Mesenchymal stem cell (in vitro differentiated cells and primary cell): ENCODE measurements around the gene CCDC195. TPM values are rescaled to one million over a fixed set of nuclear protein-coding genes. Genes with fewer than 3 reads are reported as not detected.

ENCODE experiments used
- DNase-seq: peaks from one replicate; pipeline ENCODE4 v3.0.0-alpha.2; 2013
- H2AFZ ChIP-seq: one replicate; pipeline ENCODE4 v1.6.1; 2013; ENCODE audit warnings: low read depth, mild to moderate bottlenecking, control low read depth, inconsistent platforms, low read length, moderate library complexity
- H2AK5ac ChIP-seq: 2 replicates; pipeline ENCODE4 v1.6.1; 2013; ENCODE audit warnings: low read length, moderate library complexity, mild to moderate bottlenecking, inconsistent platforms; ENCODE audit not compliant: severe bottlenecking
- H2BK120ac ChIP-seq: one replicate; pipeline ENCODE4 v1.6.1; 2013; ENCODE audit warnings: low read depth, mild to moderate bottlenecking, inconsistent platforms, low read length, moderate library complexity
- H2BK12ac ChIP-seq, 2 experiments: one replicate each; pipeline ENCODE4 v1.6.1; 2013; ENCODE audit warnings: inconsistent platforms in 2 of 2, low read length in 2 of 2, mild to moderate bottlenecking in 2 of 2, moderate library complexity in 2 of 2, control low read depth in 1 of 2
- H2BK15ac ChIP-seq: one replicate; pipeline ENCODE4 v1.6.1; 2013; ENCODE audit warnings: mild to moderate bottlenecking, low read depth, inconsistent platforms; ENCODE audit not compliant: poor library complexity, severe bottlenecking
- H2BK5ac ChIP-seq: 2 replicates; pipeline ENCODE4 v1.6.1; 2013; ENCODE audit warnings: low read depth, mild to moderate bottlenecking, low read length, control low read depth, inconsistent platforms; ENCODE audit not compliant: poor library complexity, severe bottlenecking
- H3K14ac ChIP-seq, 2 experiments: one replicate each; pipeline ENCODE4 v1.6.1; 2013; ENCODE audit warnings: inconsistent platforms in 2 of 2, low read length in 2 of 2, control low read depth in 1 of 2, mild to moderate bottlenecking in 1 of 2, moderate library complexity in 1 of 2
- H3K18ac ChIP-seq, 2 experiments: one replicate each; pipeline ENCODE4 v1.6.1; 2013; ENCODE audit warnings: inconsistent platforms in 2 of 2, low read length in 2 of 2, control low read depth in 1 of 2, low read depth in 1 of 2, mild to moderate bottlenecking in 1 of 2
- H3K23ac ChIP-seq, 2 experiments: one replicate each; pipeline ENCODE4 v1.6.1; 2013; ENCODE audit warnings: inconsistent platforms in 2 of 2, low read length in 2 of 2, mild to moderate bottlenecking in 2 of 2, moderate library complexity in 2 of 2, control low read depth in 1 of 2
- H3K27ac ChIP-seq: 2 replicates; pipeline ENCODE4 v1.5.1; 2013; ENCODE audit warnings: mild to moderate bottlenecking, moderate library complexity, low read length, control low read depth, inconsistent platforms; ENCODE audit not compliant: poor library complexity, severe bottlenecking
- H3K27me3 ChIP-seq, 2 experiments: 2 replicates each; pipeline versions ENCODE4 v1.6.1 to v1.7.0; 2013; ENCODE audit warnings: low read length in 2 of 2, mild to moderate bottlenecking in 2 of 2, moderate library complexity in 2 of 2, control low read depth in 1 of 2, inconsistent platforms in 1 of 2; ENCODE audit not compliant: control insufficient read depth in 1 of 2, insufficient read depth in 1 of 2
- H3K36me3 ChIP-seq, 2 experiments: 2 replicates each; pipeline versions ENCODE4 v1.6.1 to v1.7.0; 2013; ENCODE audit warnings: low read length in 2 of 2, control low read depth in 1 of 2, inconsistent platforms in 1 of 2, low read depth in 1 of 2, mild to moderate bottlenecking in 1 of 2; ENCODE audit not compliant: insufficient read depth in 2 of 2, control insufficient read depth in 1 of 2
- H3K4ac ChIP-seq, 2 experiments: one replicate each; pipeline ENCODE4 v1.6.1; 2013; ENCODE audit warnings: inconsistent platforms in 2 of 2, low read length in 2 of 2, mild to moderate bottlenecking in 2 of 2, moderate library complexity in 2 of 2, control low read depth in 1 of 2, low read depth in 1 of 2
- H3K4me1 ChIP-seq: 2 replicates; pipeline ENCODE4 v1.6.1; 2013; ENCODE audit warnings: low read depth, low read length, control low read depth; ENCODE audit not compliant: control insufficient read depth, insufficient read depth
- H3K4me2 ChIP-seq: 2 replicates; pipeline ENCODE4 v1.6.1; 2013; ENCODE audit warnings: low read length, mild to moderate bottlenecking, inconsistent platforms; ENCODE audit not compliant: poor library complexity, severe bottlenecking
- H3K4me3 ChIP-seq, 2 experiments: 2 replicates each; pipeline versions ENCODE4 v1.5.1 to v1.7.0; 2013; ENCODE audit warnings: low read length in 2 of 2, mild to moderate bottlenecking in 2 of 2, control low read depth in 1 of 2, low read depth in 1 of 2; ENCODE audit not compliant: insufficient read depth in 1 of 2
- H3K79me1 ChIP-seq: replicated peaks from 2 replicates; pipeline ENCODE4 v1.6.1; 2013; ENCODE audit warnings: mild to moderate bottlenecking, control low read depth, low read length, inconsistent platforms; ENCODE audit not compliant: poor library complexity, severe bottlenecking
- H3K9ac ChIP-seq: 2 replicates; pipeline ENCODE4 v1.7.0; 2013; ENCODE audit warnings: mild to moderate bottlenecking, low read length, moderate library complexity
- H3K9me3 ChIP-seq: 2 replicates; pipeline ENCODE4 v1.7.0; 2013; ENCODE audit warnings: mild to moderate bottlenecking, low read length; ENCODE audit not compliant: control insufficient read depth
- H4K8ac ChIP-seq: one replicate; pipeline ENCODE4 v1.6.1; 2013; ENCODE audit warnings: inconsistent platforms, mild to moderate bottlenecking, low read length, moderate library complexity
- H4K91ac ChIP-seq: one replicate; pipeline ENCODE4 v1.6.1; 2013; ENCODE audit warnings: mild to moderate bottlenecking, low read length, inconsistent platforms
- WGBS: methylation state at CpG from one replicate; pipeline ENCODE4 v1.1.7; 2013; ENCODE audit warnings: mixed read lengths; 5-methylcytosine and 5-hydroxymethylcytosine counted together
- polyA plus RNA-seq, 2 experiments: library from polyadenylated mRNA; stranded (reverse); fragments of 200-250 nt; gene quantifications; one replicate each; pipeline ENCODE4 v1.2.3, GENCODE V29; 2013

The CCDC195 gene, protein sequence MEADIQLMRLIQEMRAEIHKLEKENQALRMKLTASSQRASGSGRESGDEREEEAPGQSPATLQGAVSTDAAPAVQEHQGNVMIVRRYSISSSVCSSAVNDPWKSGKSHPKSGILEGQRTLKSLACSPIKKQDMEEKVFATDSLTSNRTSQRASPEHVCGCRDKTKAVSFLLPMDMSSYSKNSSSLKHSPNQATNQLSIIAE
- polyA plus RNA-seq (2013, experiment 1 of 2): not detected
- not detected for polyA plus RNA-seq (2013, experiment 2 of 2)

DNA sequence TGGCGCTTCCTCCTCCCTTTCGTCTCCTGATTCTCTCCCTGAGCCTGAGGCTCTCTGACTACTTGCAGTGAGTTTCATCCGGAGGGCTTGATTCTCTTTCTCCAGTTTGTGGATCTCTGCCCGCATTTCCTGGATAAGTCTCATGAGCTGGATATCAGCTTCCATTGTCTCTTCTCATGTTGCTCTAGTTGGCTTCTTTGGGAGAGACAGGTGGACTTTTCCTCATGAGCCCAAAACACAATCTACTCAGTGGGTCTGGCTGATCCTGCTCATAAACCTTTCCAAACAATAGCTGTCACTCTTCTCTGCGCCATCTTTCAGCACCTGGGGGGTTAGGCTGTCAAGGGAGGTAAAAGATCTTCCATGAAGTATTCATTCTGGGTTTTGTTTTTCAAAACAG lies at the start of gene CCDC195:
Gene CCDC195, minus strand, starts transcription at position 165 of the 400 bp plus-strand sequence. Its CDS starts 0 bp downstream, at position 165.
- Histone ChIP-seq H3K36me3 (no peaks in the 10 kb centered on the region), H2BK5ac (no peak within 1 kb of the TSS), H3K27ac (no peak within 1 kb of the TSS), H4K8ac (no peak within 1 kb of the TSS), H2BK15ac (no peak within 1 kb of the TSS), H2BK12ac (no peak within 1 kb of the TSS), H3K23ac (no peak within 1 kb of the TSS), H4K91ac (no peak within 1 kb of the TSS), H3K79me1 (no peaks in the 10 kb centered on the region), H2BK120ac (no peak within 1 kb of the TSS), H3K4me2 (no peak within 1 kb of the TSS), H3K27me3 (no peaks in the 10 kb centered on the region), H3K4me1 (no peaks in the 10 kb centered on the region), H3K4me3 (no peak within 1 kb of the TSS), H3K9ac (no peak within 1 kb of the TSS), H2AFZ (no peak within 1 kb of the TSS), H3K9me3 (no peaks in the 10 kb centered on the region), H3K4ac (no peak within 1 kb of the TSS), H3K14ac (no peak within 1 kb of the TSS), H2AK5ac (peak within 1 kb of the TSS; percentile 22), H3K18ac (no peak within 1 kb of the TSS)
- 96% methylated on average over 4 of the region's 5 CpGs for WGBS
- no peak for DNase-seq

DNA sequence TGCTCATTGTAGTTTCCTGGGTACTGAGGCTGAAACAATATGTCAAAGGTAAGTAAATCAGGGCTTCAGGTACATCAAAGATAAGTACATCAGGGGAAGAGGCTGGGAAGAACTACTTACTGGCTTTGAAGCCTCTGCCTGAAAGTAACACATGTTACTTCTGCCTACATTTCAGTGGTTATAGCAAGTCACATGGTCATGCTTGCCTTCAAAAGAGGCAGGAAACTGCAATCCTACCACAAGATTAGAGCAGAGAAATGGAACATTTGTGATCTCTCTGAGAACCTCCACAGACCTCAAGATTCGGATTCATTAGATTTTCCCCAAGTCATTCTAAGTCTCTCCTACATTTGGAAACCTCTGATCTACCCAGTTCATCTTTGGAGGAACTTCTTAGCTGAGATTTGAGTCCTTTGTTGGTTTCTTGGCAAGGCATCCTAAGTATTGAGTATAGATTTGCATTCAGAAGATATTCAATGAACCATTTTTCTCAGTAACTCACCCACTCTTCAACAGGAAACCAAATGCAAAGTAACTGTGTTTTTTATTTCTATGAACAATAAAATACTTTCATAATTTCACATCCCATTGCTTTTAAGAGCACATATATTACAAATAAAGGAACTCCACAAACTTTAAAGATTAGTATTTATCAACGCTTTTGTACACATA lies 48.5 kb upstream of the CCDC195 start:
- Histone ChIP-seq H2BK5ac (no peak overlapping the region), H3K4me2 (no peak overlapping the region), H3K14ac (no peak overlapping the region), H3K79me1 (no peaks in the 10 kb centered on the region), H2BK12ac (no peak overlapping the region), H2AFZ (no peak overlapping the region), H3K23ac (no peak overlapping the region), H2AK5ac (no peak overlapping the region), H3K27ac (no peak overlapping the region), H4K91ac (no peak overlapping the region), H3K4ac (no peak overlapping the region), H3K18ac (no peak overlapping the region), H3K9ac (no peak overlapping the region), H3K27me3 (no peaks in the 10 kb centered on the region), H3K4me1 (peaks cover 4% of the 10 kb centered on the region), H2BK120ac (no peak overlapping the region), H4K8ac (no peak overlapping the region), H3K9me3 (peaks cover 3% of the 10 kb centered on the region), H3K4me3 (no peak overlapping the region), H3K36me3 (peaks cover 5 to 87% of the 10 kb centered on the region in 2 experiments), H2BK15ac (no peak overlapping the region)
- no CpG with 5 or more reads among the region's 2 CpGs for WGBS
- no peak for DNase-seq

DNA sequence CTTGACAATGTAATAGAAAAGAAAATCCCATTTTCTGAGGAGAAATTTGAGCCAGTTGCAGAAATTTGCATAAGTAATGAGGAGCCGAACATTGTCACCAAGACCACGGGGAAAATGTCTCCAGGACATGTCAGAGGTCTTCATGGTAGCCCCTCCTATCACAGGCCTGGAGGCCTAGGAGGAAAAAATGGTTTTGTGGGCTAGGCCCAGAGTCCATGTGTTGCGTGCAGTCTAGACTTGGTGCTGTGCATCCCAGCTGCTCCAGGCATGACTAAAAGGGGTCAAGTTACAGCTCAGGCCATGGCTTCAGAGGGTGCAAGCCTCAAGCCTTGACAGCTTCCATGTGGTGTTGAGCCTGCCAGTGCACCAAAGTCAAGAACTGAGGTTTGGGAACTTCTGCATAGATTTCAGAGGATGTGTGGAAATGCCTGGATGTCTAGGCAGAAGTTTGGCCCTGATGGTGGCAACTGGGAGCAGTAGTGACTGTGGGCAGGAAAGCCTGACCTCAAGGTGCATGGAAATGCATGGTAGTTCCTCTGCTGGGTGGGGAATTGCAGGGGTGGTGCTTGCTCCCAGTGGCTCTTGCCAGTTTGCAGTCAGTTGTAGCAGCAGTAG lies 41.9 kb upstream of the CCDC195 start:
- DNase-seq: no peak
- H4K91ac ChIP-seq: no peak overlapping the region
- H3K4me2 ChIP-seq: no peak overlapping the region
- peaks cover 8 to 47% of the 10 kb centered on the region in 2 experiments for H3K36me3 ChIP-seq
- H3K27me3 ChIP-seq: no peaks in the 10 kb centered on the region
- no peak overlapping the region for H3K14ac ChIP-seq
- H3K4me3 ChIP-seq: peak overlapping the region in 1 of 2 experiments; percentile 12
- H2BK5ac ChIP-seq: no peak overlapping the region
- no peaks in the 10 kb centered on the region for H3K4me1 ChIP-seq
- H3K27ac ChIP-seq: no peak overlapping the region
- H2AFZ ChIP-seq: no peak overlapping the region
- no peak overlapping the region for H2BK15ac ChIP-seq
- no peak overlapping the region for H2AK5ac ChIP-seq
- H3K23ac ChIP-seq: no peak overlapping the region
- H2BK120ac ChIP-seq: no peak overlapping the region
- H3K4ac ChIP-seq: no peak overlapping the region
- no peak overlapping the region for H3K9ac ChIP-seq
- peaks cover 23% of the 10 kb centered on the region for H3K9me3 ChIP-seq
- H3K79me1 ChIP-seq: no peaks in the 10 kb centered on the region
- no peak overlapping the region for H2BK12ac ChIP-seq
- H3K18ac ChIP-seq: no peak overlapping the region
- H4K8ac ChIP-seq: no peak overlapping the region
- WGBS: 78% methylated on average over 3 of the region's 3 CpGs
